ENCODE data around the gene ZNF845. TPM values are rescaled to one million over a fixed set of nuclear protein-coding genes. Genes with fewer than 3 reads are reported as not detected.
"Not testable (repeated sequence)": the region's sequence is repeated elsewhere in the genome, so short reads cannot be mapped to it uniquely, and the experiment has no call there.

ZNF845 gene
- 6.6 and 7.8 TPM in 2 replicates for total RNA-seq

- Histone ChIP-seq H3K4me3 (ENCODE audit: low read depth, low read length) (peak within 1 kb of the TSS; percentile 95), H3K36me3 (ENCODE audit: control insufficient read depth, insufficient read depth, low read length) (peaks cover 4% of the 10 kb centered on the region), H3K27me3 (ENCODE audit: control insufficient read depth, insufficient read depth, low read length) (no peaks in the 10 kb centered on the region)
- TF ChIP-seq CTCF (IDR thresholded peaks at IDR 0.05; ENCODE audit: insufficient read depth, low read length, poor library complexity, severe bottlenecking), result no peak
- peak; percentile 35 for DNase-seq (ENCODE audit: low read depth)
These were observed at the start of gene ZNF845 for GRCh38 chr19:53333463-53334449. Gene ZNF845, plus strand, starts transcription at chr19:53333749. Its CDS starts 7,559 bp downstream, at chr19:53341308.

- no peak for TF ChIP-seq CTCF (IDR thresholded peaks at IDR 0.05; ENCODE audit: insufficient read depth, low read length, poor library complexity, severe bottlenecking)
- no peak for DNase-seq (ENCODE audit: low read depth)
These were observed 48.5 kb upstream of the ZNF845 start for GRCh38 chr19:53285087-53285486.

GRCh38 chr19:53290758-53291549, 42.6 kb upstream of the ZNF845 start:
- H3K36me3 ChIP-seq (ENCODE audit: control insufficient read depth, insufficient read depth, low read length), result no peaks in the 10 kb centered on the region
- no peak for TF ChIP-seq CTCF (IDR thresholded peaks at IDR 0.05; ENCODE audit: insufficient read depth, low read length, poor library complexity, severe bottlenecking)
- no peaks in the 10 kb centered on the region for H3K27me3 ChIP-seq (ENCODE audit: control insufficient read depth, insufficient read depth, low read length)
- H3K4me3 ChIP-seq (ENCODE audit: low read depth, low read length), result no peak overlapping the region
- DNase-seq (ENCODE audit: low read depth), result no peak

More at GRCh38 chr19:53285087-53285486, 48.5 kb upstream of the ZNF845 start:
- no peaks in the 10 kb centered on the region for H3K27me3 ChIP-seq (ENCODE audit: control insufficient read depth, insufficient read depth, low read length)
- H3K36me3 ChIP-seq (ENCODE audit: control insufficient read depth, insufficient read depth, low read length), result no peaks in the 10 kb centered on the region
- H3K4me3 ChIP-seq (ENCODE audit: low read depth, low read length), result no peak overlapping the region

GRCh38 chr19:53294786-53295441, 38.6 kb upstream of the ZNF845 start:
- no peak for TF ChIP-seq CTCF (IDR thresholded peaks at IDR 0.05; ENCODE audit: insufficient read depth, low read length, poor library complexity, severe bottlenecking)
- no peaks in the 10 kb centered on the region for H3K36me3 ChIP-seq (ENCODE audit: control insufficient read depth, insufficient read depth, low read length)
- H3K27me3 ChIP-seq (ENCODE audit: control insufficient read depth, insufficient read depth, low read length), result no peaks in the 10 kb centered on the region
- no peak for DNase-seq (ENCODE audit: low read depth)
- no peak overlapping the region for H3K4me3 ChIP-seq (ENCODE audit: low read depth, low read length)

GRCh38 chr19:53301341-53301740, 32.2 kb upstream of the ZNF845 start:
- not testable (repeated sequence) for H3K27me3 ChIP-seq (ENCODE audit: control insufficient read depth, insufficient read depth, low read length); H3K4me3 ChIP-seq (ENCODE audit: low read depth, low read length); DNase-seq (ENCODE audit: low read depth); H3K36me3 ChIP-seq (ENCODE audit: control insufficient read depth, insufficient read depth, low read length)

Measured in kidney epithelial cell (primary cell).